ENCODE results near the gene ECT2L.

- TF ChIP-seq EZH2 (IDR thresholded peaks at IDR 0.05; ENCODE audit: borderline replicate concordance, low read length) (no peak), CTCF (IDR thresholded peaks at IDR 0.05; ENCODE audit: low read length) (no peak)
These were observed 52.0 kb downstream of the ECT2L start for GRCh38 chr6:138847884-138848283.
